H9 (cell line): ENCODE results near the gene KRCC1. TPM values are rescaled to one million over a fixed set of nuclear protein-coding genes. Genes with fewer than 3 reads are reported as not detected.

Experiments used
- DNase-seq: peaks from one replicate; pipeline ENCODE4 v3.0.0-alpha.2; 2017
- H2AFZ ChIP-seq: one replicate; pipeline ENCODE4 v1.6.1; 2013; ENCODE audit warnings: mild to moderate bottlenecking, low read length, control low read depth, moderate library complexity
- H2AK5ac ChIP-seq: 2 replicates; pipeline ENCODE4 v1.6.1; 2013; ENCODE audit warnings: low read length, control low read depth, mixed read lengths; ENCODE audit not compliant: insufficient read length
- H2BK120ac ChIP-seq: one replicate; pipeline ENCODE4 v1.6.1; 2013; ENCODE audit warnings: low read depth, mild to moderate bottlenecking, low read length, control low read depth, inconsistent platforms; ENCODE audit not compliant: poor library complexity, severe bottlenecking
- H2BK12ac ChIP-seq: 2 replicates; pipeline ENCODE4 v1.6.1; 2013; ENCODE audit warnings: low read length, control low read depth, mixed read lengths, low read depth; ENCODE audit not compliant: insufficient read length
- H2BK15ac ChIP-seq: 2 replicates; pipeline ENCODE4 v1.6.1; 2013; ENCODE audit warnings: low read depth, low read length, control low read depth
- H2BK20ac ChIP-seq: one replicate; pipeline ENCODE4 v1.6.1; 2013; ENCODE audit warnings: low read depth, mild to moderate bottlenecking, low read length, control low read depth, inconsistent platforms; ENCODE audit not compliant: poor library complexity, severe bottlenecking
- H2BK5ac ChIP-seq: 2 replicates; pipeline ENCODE4 v1.6.1; 2013; ENCODE audit warnings: low read length, control low read depth, mixed read lengths; ENCODE audit not compliant: insufficient read length
- H3K14ac ChIP-seq: 2 replicates; pipeline ENCODE4 v1.6.1; 2013; ENCODE audit warnings: low read length, control low read depth; ENCODE audit not compliant: insufficient read depth
- H3K18ac ChIP-seq: 2 replicates; pipeline ENCODE4 v1.6.1; 2013; ENCODE audit warnings: low read depth, mild to moderate bottlenecking, mixed read lengths, low read length, control low read depth; ENCODE audit not compliant: insufficient read length
- H3K23ac ChIP-seq: 2 replicates; pipeline ENCODE4 v1.6.1; 2013; ENCODE audit warnings: low read length, control low read depth, mixed read lengths, low read depth; ENCODE audit not compliant: insufficient read length
- H3K23me2 ChIP-seq: 2 replicates; pipeline ENCODE4 v1.6.1; 2013; ENCODE audit warnings: low read depth, mild to moderate bottlenecking, mixed read lengths, low read length, control low read depth; ENCODE audit not compliant: insufficient read length, poor library complexity, severe bottlenecking
- H3K27ac ChIP-seq: 2 replicates; pipeline ENCODE4 v1.5.1; 2013; ENCODE audit warnings: low read length, control low read depth, mixed read lengths, low read depth; ENCODE audit not compliant: insufficient read length
- H3K27me3 ChIP-seq: 2 replicates; pipeline ENCODE4 v1.6.1; 2013; ENCODE audit warnings: low read length, control low read depth, inconsistent platforms; ENCODE audit not compliant: insufficient read depth
- H3K4ac ChIP-seq: 2 replicates; pipeline ENCODE4 v1.6.1; 2013; ENCODE audit warnings: low read depth, mild to moderate bottlenecking, control low read depth, inconsistent platforms, low read length, moderate library complexity
- H3K4me1 ChIP-seq: 2 replicates; pipeline ENCODE4 v1.6.1; 2013; ENCODE audit warnings: low read length, control low read depth, inconsistent platforms; ENCODE audit not compliant: insufficient read depth
- H3K4me2 ChIP-seq: 2 replicates; pipeline ENCODE4 v1.6.1; 2013; ENCODE audit warnings: low read length, control low read depth, mixed read lengths; ENCODE audit not compliant: insufficient read length, insufficient read depth
- H3K56ac ChIP-seq: 2 replicates; pipeline ENCODE4 v1.6.1; 2013; ENCODE audit warnings: low read depth, mild to moderate bottlenecking, mixed read lengths, low read length, control low read depth; ENCODE audit not compliant: insufficient read length
- H3K79me1 ChIP-seq: 2 replicates; pipeline ENCODE4 v1.6.1; 2013; ENCODE audit warnings: low read depth, mild to moderate bottlenecking, moderate library complexity, low read length, control low read depth, inconsistent platforms; ENCODE audit not compliant: insufficient read depth, poor library complexity, severe bottlenecking
- H3K79me2 ChIP-seq: 2 replicates; pipeline ENCODE4 v1.6.1; 2013; ENCODE audit warnings: low read length, control low read depth, inconsistent platforms; ENCODE audit not compliant: insufficient read depth
- H3K9ac ChIP-seq: 2 replicates; pipeline ENCODE4 v1.6.1; 2013; ENCODE audit warnings: low read length, control low read depth, mixed read lengths; ENCODE audit not compliant: insufficient read length; ENCODE audit errors: extremely low read depth
- H3K9me3 ChIP-seq: one replicate; pipeline ENCODE4 v1.6.1; 2013; ENCODE audit warnings: low read depth, low read length, inconsistent platforms; ENCODE audit not compliant: control insufficient read depth
- H3T11ph ChIP-seq: one replicate; pipeline ENCODE4 v1.6.1; 2013; ENCODE audit warnings: mild to moderate bottlenecking, low read length, control low read depth, inconsistent platforms
- H4K20me1 ChIP-seq: one replicate; pipeline ENCODE4 v1.6.1; 2013; ENCODE audit not compliant: control insufficient read depth, insufficient read length, insufficient read depth
- H4K5ac ChIP-seq: 2 replicates; pipeline ENCODE4 v1.6.1; 2013; ENCODE audit warnings: low read depth, mild to moderate bottlenecking, mixed read lengths, low read length, control low read depth; ENCODE audit not compliant: insufficient read length
- H4K8ac ChIP-seq: replicated peaks from 2 replicates; pipeline ENCODE4 v1.6.1; 2013; ENCODE audit warnings: low read length, control low read depth, mixed read lengths, low read depth; ENCODE audit not compliant: insufficient read length
- H4K91ac ChIP-seq: 2 replicates; pipeline ENCODE4 v1.6.1; 2013; ENCODE audit warnings: low read depth, mild to moderate bottlenecking, moderate library complexity, mixed read lengths, low read length, control low read depth; ENCODE audit not compliant: insufficient read length
- H3K27ac Mint-ChIP-seq, 3 experiments: 2 replicates in 2 of 3; 3 replicates in 1 of 3; pipeline ENCODE4 v1.8.0; 2020 to 2021; ENCODE audit warnings: mixed read lengths in 3 of 3, mild to moderate bottlenecking in 1 of 3, moderate library complexity in 1 of 3
- H3K27me3 Mint-ChIP-seq: 2 replicates; pipeline ENCODE4 v1.8.0; 2021; ENCODE audit warnings: low read depth, mild to moderate bottlenecking, moderate library complexity, mixed read lengths
- H3K36me3 Mint-ChIP-seq, 3 experiments: 2 replicates in 2 of 3; 3 replicates in 1 of 3; pipeline ENCODE4 v1.8.0; 2020 to 2021; ENCODE audit warnings: low read depth in 3 of 3, mixed read lengths in 3 of 3; ENCODE audit not compliant: insufficient read depth in 1 of 3
- H3K4me1 Mint-ChIP-seq, 2 experiments: 2 replicates each; pipeline ENCODE4 v1.8.0; 2020; ENCODE audit warnings: mixed read lengths in 2 of 2
- H3K4me3 Mint-ChIP-seq, 2 experiments: 2 replicates in 1 of 2; 3 replicates in 1 of 2; pipeline ENCODE4 v1.8.0; 2020 to 2021; ENCODE audit warnings: mild to moderate bottlenecking in 2 of 2, mixed read lengths in 2 of 2, moderate library complexity in 1 of 2
- H3K9me3 Mint-ChIP-seq, 2 experiments: 2 replicates in 1 of 2; 3 replicates in 1 of 2; pipeline ENCODE4 v1.8.0; 2020; ENCODE audit warnings: mild to moderate bottlenecking in 2 of 2, mixed read lengths in 2 of 2, moderate library complexity in 1 of 2
- total RNA-seq: library from RNA; stranded (reverse); gene quantifications from 2 replicates; pipeline ENCODE4 v1.2.1, GENCODE V29; 2021
- TF ChIP-seq, protein P1 (sequence below): fragments of 200-600 bp; sonication (generic); conservative IDR thresholded peaks from 3 replicates; pipeline ENCODE4 v1.8.0; 2021; ENCODE audit warnings: antibody characterized with exemption, mild to moderate bottlenecking

KRCC1 gene
- total RNA-seq, 1 experiment from 2014 or later, result 8.2 TPM

DNA sequence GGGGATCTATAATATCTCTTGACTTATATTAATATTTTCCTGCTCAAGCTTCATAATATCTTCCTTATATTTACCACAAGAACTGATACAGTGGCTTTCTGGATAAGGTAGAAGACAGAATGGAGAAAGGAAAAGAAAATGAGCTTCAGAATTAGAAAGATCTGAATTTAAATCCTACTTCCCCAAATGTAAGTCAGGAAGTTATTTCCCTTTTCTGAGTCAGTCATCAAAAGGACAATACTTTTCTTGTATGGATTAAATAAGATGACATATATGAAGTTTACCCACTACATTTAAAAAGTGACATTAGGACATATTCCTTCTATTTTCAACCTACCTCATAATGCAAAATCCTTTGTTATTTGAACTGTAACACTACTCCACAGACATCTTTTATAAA, 19.0 kb downstream of the KRCC1 start:
- H3K9me3 Mint-ChIP-seq, result no peaks in the 10 kb centered on the region
- Histone ChIP-seq H2AK5ac (no peak overlapping the region), H3T11ph (no peak overlapping the region), H2BK15ac (no peak overlapping the region), H2AFZ (no peak overlapping the region), H4K20me1 (no peaks in the 10 kb centered on the region), H3K9me3 (no peaks in the 10 kb centered on the region), H2BK12ac (no peak overlapping the region), H3K18ac (no peak overlapping the region), H3K4ac (no peak overlapping the region), H3K23ac (no peak overlapping the region), H3K4me1 (no peaks in the 10 kb centered on the region), H3K27ac (no peak overlapping the region), H3K23me2 (no peaks in the 10 kb centered on the region), H2BK120ac (no peak overlapping the region), H4K5ac (no peak overlapping the region), H2BK5ac (no peak overlapping the region), H3K56ac (no peak overlapping the region), H3K27me3 (no peaks in the 10 kb centered on the region), H4K8ac (no peak overlapping the region), H3K9ac (no peak overlapping the region), H3K14ac (no peak overlapping the region), H3K79me2 (no peaks in the 10 kb centered on the region), H3K4me2 (no peak overlapping the region), H2BK20ac (no peak overlapping the region), H4K91ac (no peak overlapping the region), H3K79me1 (no peaks in the 10 kb centered on the region)
- no peak overlapping the region for H3K4me3 Mint-ChIP-seq
- peaks cover 2 to 9% of the 10 kb centered on the region in 2 experiments; a peak in 3 of 4 replicates for H3K4me1 Mint-ChIP-seq
- no peak overlapping the region for H3K27ac Mint-ChIP-seq
- H3K27me3 Mint-ChIP-seq, result no peaks in the 10 kb centered on the region
- H3K36me3 Mint-ChIP-seq, result peaks cover 0 to 18% (median 16%) of the 10 kb centered on the region in 3 experiments; a peak in 6 of 7 replicates
- TF ChIP-seq, protein P1, sequence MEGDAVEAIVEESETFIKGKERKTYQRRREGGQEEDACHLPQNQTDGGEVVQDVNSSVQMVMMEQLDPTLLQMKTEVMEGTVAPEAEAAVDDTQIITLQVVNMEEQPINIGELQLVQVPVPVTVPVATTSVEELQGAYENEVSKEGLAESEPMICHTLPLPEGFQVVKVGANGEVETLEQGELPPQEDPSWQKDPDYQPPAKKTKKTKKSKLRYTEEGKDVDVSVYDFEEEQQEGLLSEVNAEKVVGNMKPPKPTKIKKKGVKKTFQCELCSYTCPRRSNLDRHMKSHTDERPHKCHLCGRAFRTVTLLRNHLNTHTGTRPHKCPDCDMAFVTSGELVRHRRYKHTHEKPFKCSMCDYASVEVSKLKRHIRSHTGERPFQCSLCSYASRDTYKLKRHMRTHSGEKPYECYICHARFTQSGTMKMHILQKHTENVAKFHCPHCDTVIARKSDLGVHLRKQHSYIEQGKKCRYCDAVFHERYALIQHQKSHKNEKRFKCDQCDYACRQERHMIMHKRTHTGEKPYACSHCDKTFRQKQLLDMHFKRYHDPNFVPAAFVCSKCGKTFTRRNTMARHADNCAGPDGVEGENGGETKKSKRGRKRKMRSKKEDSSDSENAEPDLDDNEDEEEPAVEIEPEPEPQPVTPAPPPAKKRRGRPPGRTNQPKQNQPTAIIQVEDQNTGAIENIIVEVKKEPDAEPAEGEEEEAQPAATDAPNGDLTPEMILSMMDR, result no peak
- no peak for DNase-seq
